Activated T-helper 9 cell treated with anti-CD3 and anti-CD28 coated beads, Interleukin-2, amount 50 U/mL, for 16 hours (primary cell): ENCODE measurements around the gene NCS1.
"Not testable (repeated sequence)": the region's sequence is repeated elsewhere in the genome, so short reads cannot be mapped to it uniquely, and the experiment has no call there.

Source experiments
- DNase-seq: peaks from one replicate; pipeline ENCODE4 v3.0.0-alpha.2; 2020; ENCODE audit warnings: low read depth

The NCS1 gene

GRCh38 chr9:130237763-130238524 lies 65.7 kb downstream of the NCS1 start:
- no peak for DNase-seq

GRCh38 chr9:130239363-130239695 lies 67.1 kb downstream of the NCS1 start:
- no peak for DNase-seq

DNA sequence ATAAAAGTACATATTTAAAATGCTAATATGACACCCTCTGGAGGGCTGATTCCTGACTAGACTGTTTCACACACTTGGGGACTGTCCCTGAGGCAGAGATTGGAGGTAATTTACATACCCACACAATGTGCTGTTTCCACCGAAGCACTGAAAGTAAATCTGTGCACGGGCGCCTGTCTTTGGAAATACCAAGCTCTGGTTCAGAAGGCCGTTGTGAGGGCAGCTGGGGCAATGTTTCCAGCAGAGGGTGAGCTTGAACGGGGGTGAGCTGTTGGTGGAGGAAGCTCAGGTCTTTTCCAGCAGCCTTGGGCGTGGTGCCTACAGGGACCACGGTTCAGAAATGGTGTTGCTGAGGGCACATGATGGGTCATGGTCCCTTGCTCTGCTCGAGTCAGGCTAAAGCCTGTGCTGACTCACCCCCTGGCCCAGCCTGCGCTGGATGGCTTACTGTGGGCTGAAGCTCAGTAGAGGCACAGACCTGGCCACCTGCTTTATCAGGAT lies 67.6 kb downstream of the NCS1 start:
- DNase-seq = no peak

DNA sequence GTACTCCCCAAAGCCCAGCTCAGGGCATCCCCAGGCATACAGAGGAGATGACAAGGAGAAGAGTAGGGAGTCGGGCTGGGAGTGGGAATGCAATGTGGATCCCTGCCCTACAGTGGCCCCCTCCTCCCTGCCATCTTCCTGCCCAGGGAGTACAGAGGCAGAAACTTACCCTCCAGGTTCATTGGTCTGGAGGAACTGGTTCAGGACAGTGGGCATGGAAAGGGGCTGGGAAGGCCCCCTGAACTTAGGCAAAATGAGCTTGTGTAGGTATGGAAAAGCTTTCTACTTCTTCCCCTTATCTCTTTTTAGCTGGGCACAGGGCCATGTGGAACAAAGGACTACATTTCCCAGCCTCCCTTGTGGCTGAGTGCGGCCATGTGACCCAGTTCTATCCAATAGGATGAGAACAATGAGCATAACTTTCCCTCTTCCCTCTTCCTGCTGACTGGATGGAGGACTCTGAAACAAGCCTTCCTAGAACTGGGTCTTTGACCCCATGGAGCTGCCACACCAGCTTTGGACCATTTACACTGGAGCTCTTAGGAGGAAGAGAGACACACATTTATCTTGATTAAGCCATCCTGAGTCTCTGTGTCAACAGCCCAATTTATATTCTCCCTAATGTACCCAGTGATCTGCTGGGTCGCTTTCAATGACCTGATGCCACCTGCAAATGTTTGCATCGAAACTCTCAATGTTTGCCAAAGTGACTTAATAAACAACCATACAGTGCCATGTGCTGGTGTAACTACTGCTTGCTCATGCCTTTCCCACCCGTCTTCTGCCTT lies 68.4 kb downstream of the NCS1 start:
- DNase-seq = no peak

DNA sequence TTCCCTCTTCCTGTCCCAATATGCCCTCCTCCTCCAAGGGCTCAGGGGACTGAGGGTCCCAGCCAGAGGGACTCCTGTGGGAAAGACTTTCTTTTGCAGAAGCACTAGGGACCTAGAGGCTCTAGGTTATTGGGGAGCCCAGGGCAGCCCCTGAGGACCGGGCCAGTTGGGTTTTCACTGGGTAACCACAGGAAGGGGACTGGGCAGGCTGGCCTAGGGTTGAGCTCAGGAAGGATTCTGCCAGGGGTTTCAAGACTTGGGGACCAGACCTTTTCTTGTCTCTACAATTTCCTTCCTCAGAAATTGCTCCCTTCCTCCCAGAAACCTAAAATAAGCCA lies 69.0 kb downstream of the NCS1 start:
- DNase-seq = no peak

GRCh38 chr9:130242270-130243014 lies 70.2 kb downstream of the NCS1 start:
- no peak for DNase-seq

- peak; percentile 71 for DNase-seq
Measured at GRCh38 chr9:130243015-130243881, 71.0 kb downstream of the NCS1 start.

GRCh38 chr9:130243882-130244170 lies 71.6 kb downstream of the NCS1 start:
- DNase-seq = no peak

- no peak for DNase-seq
Measured at GRCh38 chr9:130244548-130245165, 72.5 kb downstream of the NCS1 start.

DNA sequence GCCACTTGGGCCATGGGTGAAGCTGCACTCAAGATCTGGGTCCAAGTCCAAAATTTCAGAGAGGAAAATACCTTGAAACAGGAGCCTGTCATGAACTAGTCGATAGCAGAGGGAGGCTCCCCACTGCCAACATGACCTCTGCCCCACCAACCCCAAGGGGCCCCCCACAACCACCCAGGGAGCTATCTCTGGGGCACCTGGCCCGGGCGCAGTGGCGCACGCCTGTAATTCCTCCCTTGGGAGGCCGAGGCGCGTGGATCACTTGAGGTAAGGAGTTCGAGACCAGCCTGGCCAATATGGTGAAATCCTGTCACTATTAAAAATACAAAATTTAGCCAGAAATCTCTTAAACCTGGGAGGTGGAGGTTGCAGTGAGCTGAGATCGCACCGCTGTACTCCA lies 73.3 kb downstream of the NCS1 start:
- no peak for DNase-seq

GRCh38 chr9:130246126-130246525 lies 73.9 kb downstream of the NCS1 start:
- no peak for DNase-seq

- DNase-seq = no peak
Measured at GRCh38 chr9:130254747-130255630, 82.8 kb downstream of the NCS1 start.

GRCh38 chr9:130255631-130256134 lies 83.5 kb downstream of the NCS1 start:
- DNase-seq = no peak

DNA sequence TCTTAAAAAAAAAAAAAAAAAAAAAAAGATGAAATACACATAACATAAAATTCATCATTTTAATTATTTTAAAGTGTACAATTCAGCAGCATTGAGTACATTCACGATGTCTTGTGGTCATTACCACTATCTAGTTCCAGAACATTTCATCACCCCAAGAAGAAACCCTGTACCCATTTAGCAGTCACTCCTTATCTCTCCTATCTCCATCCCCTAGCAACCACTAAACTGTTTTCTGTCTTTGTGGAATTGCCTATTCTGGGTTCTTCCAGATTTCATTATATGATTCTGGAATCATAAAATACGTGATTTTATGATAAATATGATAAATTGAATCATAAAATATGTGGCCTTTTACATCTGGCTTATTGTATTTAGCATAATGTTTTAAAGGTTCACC lies 84.4 kb downstream of the NCS1 start:
- DNase-seq = no peak

DNA sequence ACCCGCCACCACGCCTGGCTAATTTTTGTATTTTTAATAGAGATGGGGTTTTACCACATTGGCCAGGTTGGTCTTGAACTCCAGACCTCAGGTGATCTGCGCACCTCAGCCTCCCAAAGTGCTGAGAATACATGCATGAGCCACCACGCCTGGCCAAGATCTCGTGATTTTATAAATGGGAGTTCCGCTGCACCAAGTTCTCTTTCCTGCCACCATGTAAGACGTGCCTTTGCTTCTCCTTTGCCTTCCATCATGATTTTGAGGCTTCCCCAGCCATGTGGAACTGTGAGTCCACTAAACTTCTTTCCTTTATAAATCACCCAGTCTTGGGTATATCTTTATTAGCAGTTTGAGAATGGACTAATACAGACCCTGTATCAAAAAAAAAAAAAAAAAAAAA lies 85.9 kb downstream of the NCS1 start:
- DNase-seq = not testable (repeated sequence)

DNA sequence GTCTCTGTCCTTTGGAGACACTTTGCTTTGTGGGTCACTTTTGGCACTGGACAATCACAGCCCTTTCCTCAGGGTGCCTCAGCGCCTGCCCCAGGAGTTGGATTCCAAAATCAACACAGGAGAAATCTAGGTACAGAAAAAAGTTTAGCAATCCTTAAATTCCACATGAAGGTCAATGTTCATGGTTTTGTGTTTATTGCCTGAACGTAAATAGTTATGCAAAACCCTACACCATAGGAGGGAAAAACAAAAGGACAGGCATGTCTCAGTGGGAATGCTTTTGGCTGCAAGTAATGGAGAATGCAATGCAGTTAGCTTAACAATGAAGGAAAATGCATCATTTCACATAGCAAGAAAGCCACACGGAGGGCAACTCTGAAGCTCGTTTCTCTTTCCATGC lies 86.8 kb downstream of the NCS1 start:
- DNase-seq = no peak

GRCh38 chr9:130260816-130261765 lies 88.9 kb downstream of the NCS1 start:
- no peak for DNase-seq

DNA sequence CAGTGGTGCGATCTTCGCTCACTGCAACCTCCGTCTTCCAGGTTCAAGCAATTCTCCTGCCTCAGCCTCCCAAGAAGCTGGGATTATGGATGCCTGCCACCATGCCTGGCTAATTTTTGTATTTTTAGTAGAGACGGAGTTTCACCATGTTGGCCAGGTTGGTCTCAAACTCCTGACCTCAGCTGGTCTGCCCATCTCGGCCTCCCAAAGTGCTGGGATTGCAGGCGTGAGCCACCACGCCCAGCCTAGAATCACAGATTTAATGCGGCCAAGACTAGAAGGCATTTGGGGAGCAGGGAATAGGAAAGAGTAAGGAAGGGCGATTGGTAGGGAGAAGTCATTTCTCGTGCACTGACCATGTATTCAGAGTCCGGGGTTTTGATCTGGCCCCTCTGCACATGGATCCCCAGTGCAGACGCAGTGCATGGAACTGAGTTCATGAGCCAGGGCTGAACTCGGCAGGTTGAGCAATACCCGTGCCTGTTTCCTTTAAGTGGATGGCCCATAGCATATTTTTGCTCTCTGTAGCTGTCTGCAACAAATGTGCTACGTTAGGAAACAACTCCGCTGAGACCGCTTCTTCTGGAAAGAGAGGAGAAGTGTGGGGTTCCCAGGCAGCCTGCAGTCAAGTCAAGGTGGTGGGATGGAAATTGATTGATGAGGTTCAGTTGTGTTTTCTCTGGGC lies 90.0 kb downstream of the NCS1 start:
- DNase-seq = no peak

- DNase-seq = no peak
Measured at GRCh38 chr9:130262771-130263170, 90.6 kb downstream of the NCS1 start.
